ENCODE results near the gene SEC24A.

DNA sequence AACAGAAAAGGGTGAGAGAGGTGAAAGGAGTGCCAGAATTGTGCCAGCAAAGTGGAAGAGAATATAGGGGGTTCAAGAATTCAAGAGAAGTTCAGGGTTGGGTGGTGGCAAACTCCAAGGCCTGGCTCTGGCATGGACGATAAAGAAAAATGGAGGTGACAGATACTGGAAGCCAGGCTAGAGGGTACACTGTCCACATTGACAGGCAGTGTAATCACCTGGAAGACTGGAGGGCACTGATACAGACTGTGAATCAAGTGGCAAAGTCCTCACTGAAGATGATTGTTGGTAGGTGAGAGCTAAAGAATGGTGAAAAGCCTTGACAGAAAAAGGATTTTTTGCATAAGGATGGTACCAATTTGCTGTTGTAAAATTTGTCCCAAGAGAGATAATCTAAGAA is 23.0 kb upstream of the SEC24A start:
- TF ChIP-seq, protein P1, sequence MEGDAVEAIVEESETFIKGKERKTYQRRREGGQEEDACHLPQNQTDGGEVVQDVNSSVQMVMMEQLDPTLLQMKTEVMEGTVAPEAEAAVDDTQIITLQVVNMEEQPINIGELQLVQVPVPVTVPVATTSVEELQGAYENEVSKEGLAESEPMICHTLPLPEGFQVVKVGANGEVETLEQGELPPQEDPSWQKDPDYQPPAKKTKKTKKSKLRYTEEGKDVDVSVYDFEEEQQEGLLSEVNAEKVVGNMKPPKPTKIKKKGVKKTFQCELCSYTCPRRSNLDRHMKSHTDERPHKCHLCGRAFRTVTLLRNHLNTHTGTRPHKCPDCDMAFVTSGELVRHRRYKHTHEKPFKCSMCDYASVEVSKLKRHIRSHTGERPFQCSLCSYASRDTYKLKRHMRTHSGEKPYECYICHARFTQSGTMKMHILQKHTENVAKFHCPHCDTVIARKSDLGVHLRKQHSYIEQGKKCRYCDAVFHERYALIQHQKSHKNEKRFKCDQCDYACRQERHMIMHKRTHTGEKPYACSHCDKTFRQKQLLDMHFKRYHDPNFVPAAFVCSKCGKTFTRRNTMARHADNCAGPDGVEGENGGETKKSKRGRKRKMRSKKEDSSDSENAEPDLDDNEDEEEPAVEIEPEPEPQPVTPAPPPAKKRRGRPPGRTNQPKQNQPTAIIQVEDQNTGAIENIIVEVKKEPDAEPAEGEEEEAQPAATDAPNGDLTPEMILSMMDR (IDR thresholded peaks at IDR 0.05; ENCODE audit: extremely low read depth in 1 of 2, insufficient read depth in 1 of 2, low read depth in 1 of 2, low read length in 2 of 2): no peak
- TF ChIP-seq MYC (IDR thresholded peaks at IDR 0.05; ENCODE audit: low read depth, low read length) (no peak), EZH2 (IDR thresholded peaks at IDR 0.05; ENCODE audit: borderline replicate concordance, low read depth, low read length, severe bottlenecking) (no peak)

All from endothelial cell of umbilical vein (primary cell).